Inflammatory macrophage (primary cell): ENCODE results near the gene BAD.
"Not testable (repeated sequence)": the region's sequence is repeated elsewhere in the genome, so short reads cannot be mapped to it uniquely, and the experiment has no call there.

Experiments used
- DNase-seq, 2 donors: peaks; one replicate each; pipeline ENCODE4 v3.0.0-alpha.2; 2020 to 2022

Gene BAD

GRCh38 chr11:64314805-64315561, 30.5 kb upstream of the BAD start:
- DNase-seq: no peak

GRCh38 chr11:64314146-64314804, 29.8 kb upstream of the BAD start:
- DNase-seq: no peak

GRCh38 chr11:64313491-64314145, 29.2 kb upstream of the BAD start:
- peak in 1 of 2 donors; percentile 38 for DNase-seq

GRCh38 chr11:64312947-64313346, 28.5 kb upstream of the BAD start:
- no peak for DNase-seq

- DNase-seq: not testable (repeated sequence)
Measured at GRCh38 chr11:64307795-64308194, 23.3 kb upstream of the BAD start.

- DNase-seq: no peak
Measured at GRCh38 chr11:64306876-64307622, 22.6 kb upstream of the BAD start.

- DNase-seq: no peak
Measured at GRCh38 chr11:64306563-64306875, 22.1 kb upstream of the BAD start.

GRCh38 chr11:64305691-64306562, 21.5 kb upstream of the BAD start:
- DNase-seq: peak; percentile 47 to 62

- peak; percentile 100 for DNase-seq
Measured at GRCh38 chr11:64305075-64305690, 20.7 kb upstream of the BAD start, which contains the start of gene ESRRA. TSS of gene ESRRA (plus strand) at chr11:64305524. CDS start at chr11:64307180, 1,656 bp downstream.

- peak; percentile 94 to 95 for DNase-seq
Measured at GRCh38 chr11:64304316-64305072, 20.0 kb upstream of the BAD start.

- DNase-seq: no peak
Measured at GRCh38 chr11:64304032-64304315, 19.5 kb upstream of the BAD start.

- no peak for DNase-seq
Measured at GRCh38 chr11:64303109-64304031, 18.9 kb upstream of the BAD start.

GRCh38 chr11:64299847-64300648, 15.6 kb upstream of the BAD start, which contains the start of gene CATSPERZ:
TSS of gene CATSPERZ (plus strand) at chr11:64300358. CDS start at chr11:64300411, 53 bp downstream.
- no peak for DNase-seq

GRCh38 chr11:64298966-64299846, 14.7 kb upstream of the BAD start:
- peak in 1 of 2 donors; percentile 19 for DNase-seq

- no peak for DNase-seq
Measured at GRCh38 chr11:64297699-64298358, 13.4 kb upstream of the BAD start.

GRCh38 chr11:64296830-64297698, 12.6 kb upstream of the BAD start:
- peak in 1 of 2 donors; percentile 21 for DNase-seq
